Liver (tissue), 9 donors: Measurements from ENCODE around the gene RAPSN. TPM values are rescaled to one million over a fixed set of nuclear protein-coding genes. Genes with fewer than 3 reads are reported as not detected.
A peak's percentile ranks its signal among the peaks of the same experiment; 100 is the strongest.

ENCODE experiments used
- DNase-seq: peaks from one replicate; pipeline ENCODE4 v3.0.0-alpha.2; 2017; ENCODE audit warnings: low spot score
- H3K27ac ChIP-seq, 2 donors: one replicate each; pipeline ENCODE4 v1.7.0; 2013; ENCODE audit warnings: inconsistent platforms in 2 of 2, low read length in 2 of 2, control low read depth in 1 of 2, low read depth in 1 of 2, mild to moderate bottlenecking in 1 of 2
- H3K27me3 ChIP-seq, 4 donors: one replicate each; pipeline versions ENCODE4 v1.6.1 to v1.7.0; 2013; ENCODE audit warnings: low read length in 3 of 4, inconsistent platforms in 1 of 4, mild to moderate bottlenecking in 1 of 4, moderate library complexity in 1 of 4; ENCODE audit not compliant: control insufficient read depth in 4 of 4, insufficient read depth in 4 of 4
- H3K36me3 ChIP-seq, 4 donors: one replicate each; pipeline versions ENCODE4 v1.6.1 to v1.7.0; 2013; ENCODE audit warnings: low read length in 3 of 4, mild to moderate bottlenecking in 3 of 4, low read depth in 1 of 4, moderate library complexity in 1 of 4; ENCODE audit not compliant: control insufficient read depth in 4 of 4, insufficient read depth in 3 of 4
- H3K4me1 ChIP-seq, 4 donors: one replicate each; pipeline versions ENCODE4 v1.6.1 to v1.7.0; 2013; ENCODE audit warnings: low read length in 3 of 4, mild to moderate bottlenecking in 3 of 4, moderate library complexity in 1 of 4; ENCODE audit not compliant: control insufficient read depth in 4 of 4, insufficient read depth in 4 of 4
- H3K4me3 ChIP-seq, 3 donors: one replicate each; pipeline versions ENCODE4 v1.6.1 to v1.7.0; 2013; ENCODE audit warnings: low read length in 3 of 3, control low read depth in 1 of 3, low read depth in 1 of 3, mild to moderate bottlenecking in 1 of 3
- H3K9ac ChIP-seq, 2 donors: one replicate each; pipeline ENCODE4 v1.7.0; 2013; ENCODE audit warnings: low read length in 2 of 2, mild to moderate bottlenecking in 2 of 2, moderate library complexity in 2 of 2, control low read depth in 1 of 2, low read depth in 1 of 2
- H3K9me3 ChIP-seq, 4 donors: one replicate each; pipeline versions ENCODE4 v1.6.1 to v1.7.0; 2013; ENCODE audit warnings: low read length in 3 of 4; ENCODE audit not compliant: control insufficient read depth in 4 of 4
- CTCF ChIP-seq: fragments of 150-350 bp; IDR thresholded peaks from 2 replicates; pipeline ENCODE4 v1.5.1; 2017; ENCODE audit warnings: improper control_type of control experiment, low read depth, low read length; ENCODE audit not compliant: missing input control
- EGR1 ChIP-seq, 2 donors: IDR thresholded peaks; 2 replicates each; pipeline ENCODE4 v1.6.1; 2016 to 2018; ENCODE audit warnings: antibody characterized with exemption in 2 of 2, low read depth in 2 of 2
- FOXA1 ChIP-seq: IDR thresholded peaks from 2 replicates; pipeline ENCODE4 v1.6.1; 2016; ENCODE audit warnings: antibody characterized with exemption
- FOXA2 ChIP-seq: IDR thresholded peaks from 2 replicates; pipeline ENCODE4 v1.6.1; 2016; ENCODE audit warnings: antibody characterized with exemption
- GABPA ChIP-seq, 2 donors: IDR thresholded peaks in 1 of 2; conservative IDR thresholded peaks in 1 of 2; 2 replicates each; pipeline ENCODE4 v1.6.1; 2016; ENCODE audit warnings: antibody characterized with exemption in 2 of 2, mild to moderate bottlenecking in 1 of 2, moderate library complexity in 1 of 2
- HNF4A ChIP-seq, 2 donors: conservative IDR thresholded peaks; 2 replicates each; pipeline ENCODE4 v1.6.1; 2016; ENCODE audit warnings: antibody characterized with exemption in 2 of 2, mild to moderate bottlenecking in 2 of 2
- HNF4G ChIP-seq: IDR thresholded peaks from 2 replicates; pipeline ENCODE4 v1.6.1; 2016; ENCODE audit warnings: antibody characterized with exemption
- JUND ChIP-seq, 2 donors: IDR thresholded peaks; 2 replicates each; pipeline ENCODE4 v1.6.1; 2016; ENCODE audit warnings: antibody characterized with exemption in 2 of 2
- RAD21 ChIP-seq, 2 donors: IDR thresholded peaks; 2 replicates each; pipeline ENCODE4 v1.6.1; 2016; ENCODE audit warnings: antibody characterized with exemption in 2 of 2, mild to moderate bottlenecking in 2 of 2
- REST ChIP-seq: IDR thresholded peaks from 2 replicates; pipeline ENCODE4 v1.6.1; 2016; ENCODE audit warnings: antibody characterized with exemption, mild to moderate bottlenecking
- RXRA ChIP-seq, 2 donors: IDR thresholded peaks; 2 replicates each; pipeline ENCODE4 v1.6.1; 2017 to 2018; ENCODE audit warnings: antibody characterized with exemption in 2 of 2, mild to moderate bottlenecking in 1 of 2
- TAF1 ChIP-seq: conservative IDR thresholded peaks from 2 replicates; pipeline ENCODE4 v1.6.1; 2016; ENCODE audit warnings: antibody characterized with exemption, mild to moderate bottlenecking
- YY1 ChIP-seq: IDR thresholded peaks from 2 replicates; pipeline ENCODE4 v1.6.1; 2016; ENCODE audit warnings: antibody characterized with exemption, mild to moderate bottlenecking
- ZBTB33 ChIP-seq: IDR thresholded peaks from 2 replicates; pipeline ENCODE4 v1.6.1; 2016; ENCODE audit warnings: antibody characterized with exemption
- WGBS: extraction: QIAGEN DNeasy Blood & Tissue Kit; methylation state at CpG from one replicate; pipeline ENCODE4 v1.1.7; 2013; 5-methylcytosine and 5-hydroxymethylcytosine counted together
- polyA plus RNA-seq, 2 donors: library from polyadenylated mRNA; stranded (reverse) in 1 of 2; unstranded in 1 of 2; fragments of 200-250 nt in 1 of 2; fragments of >200 nt in 1 of 2; fragmentation: Nextera tagmentation in 1 of 2; extraction: Ambion mirVana in 1 of 2; gene quantifications; one replicate each; pipeline versions ENCODE4 v1.2.1 to v1.2.3, GENCODE V29; 2013 to 2015
- total RNA-seq, 2 donors: library from RNA; depleted of rRNA; stranded (reverse); fragments of >200 nt; gene quantifications; one replicate each; pipeline ENCODE4 v1.2.3, GENCODE V29; 2014
- donor health status: healthy.
- donor health status: healthy.
- donor health status: healthy.
- donor health status: healthy.
- donor health status: healthy.

RAPSN gene
- total and polyA plus RNA-seq, 4 donors: 0.12 to 0.59 (median 0.28) TPM; not detected in 1

GRCh38 chr11:47468598-47469214 lies 19.8 kb upstream of the RAPSN start (continued):
- no peak for TF ChIP-seq CTCF
- TF ChIP-seq EGR1 (IDR thresholded peaks at IDR 0.05; ENCODE audit: low read depth in 2 of 2): peak in 1 of 2 donors; percentile 14
- no peak for TF ChIP-seq HNF4G
- TF ChIP-seq FOXA1: no peak

- peaks cover 5 to 29% (median 27%) of the 10 kb centered on the region in 4 donors for H3K36me3 ChIP-seq
- H3K9me3 ChIP-seq: no peaks in the 10 kb centered on the region
- no peak for DNase-seq
- H3K27ac ChIP-seq: peak overlapping the region; percentile 66 to 74
- H3K9ac ChIP-seq: no peak overlapping the region
- no peak for TF ChIP-seq HNF4A (conservative IDR thresholded peaks at IDR 0.05)
- TF ChIP-seq RAD21 (IDR thresholded peaks at IDR 0.05): no peak
- TF ChIP-seq TAF1: no peak
- TF ChIP-seq ZBTB33: no peak
- TF ChIP-seq REST: no peak
- TF ChIP-seq YY1: no peak
- TF ChIP-seq FOXA2: no peak
- TF ChIP-seq FOXA1: no peak
- TF ChIP-seq JUND (IDR thresholded peaks at IDR 0.05): no peak
- TF ChIP-seq RXRA (IDR thresholded peaks at IDR 0.05): no peak
- TF ChIP-seq HNF4G: no peak
- no peak for TF ChIP-seq GABPA (IDR thresholded peaks at IDR 0.05 in 1 of 2, conservative IDR thresholded peaks at IDR 0.05 in 1 of 2)
- TF ChIP-seq EGR1 (IDR thresholded peaks at IDR 0.05; ENCODE audit: low read depth in 2 of 2): no peak
- no peaks in the 10 kb centered on the region for H3K27me3 ChIP-seq
- H3K4me1 ChIP-seq: peaks cover 9 to 56% (median 47%) of the 10 kb centered on the region in 4 donors
- no peak overlapping the region for H3K4me3 ChIP-seq
- WGBS: 62% methylated on average over 7 of the region's 7 CpGs
Observed at GRCh38 chr11:47467357-47467756, 18.4 kb upstream of the RAPSN start.
